CD4-positive, alpha-beta memory T cell (primary cell): ENCODE measurements around the gene LRTM1. TPM values are rescaled to one million over a fixed set of nuclear protein-coding genes. Genes with fewer than 3 reads are reported as not detected.

Source experiments
- CTCF ChIA-PET: fragments of 350-600 bp; sonication (Branson Sonifier 250); formaldehyde crosslinking; loops from one replicate; lab custom pipeline; 2021; ENCODE audit warnings: inconsistent platforms; ENCODE audit not compliant: partially characterized antibody; lab: Charles Lee
- POLR2A ChIA-PET: fragments of 350-600 bp; sonication (Branson Sonifier 250); formaldehyde crosslinking; loops from one replicate; lab custom pipeline; 2021; ENCODE audit not compliant: partially characterized antibody; lab: Charles Lee
- DNase-seq, 5 donors: peaks; one replicate each; pipeline versions ENCODE4 v3.0.0 to v3.0.0-alpha.2; 2020 to 2022; ENCODE audit warnings: mixed read lengths in 1 of 5
- H3K27ac ChIP-seq: one replicate; pipeline ENCODE4 v1.7.0; 2013; ENCODE audit warnings: low read depth, low read length
- H3K27me3 ChIP-seq: 2 replicates; pipeline ENCODE4 v1.7.0; 2013; ENCODE audit warnings: mild to moderate bottlenecking, low read length, moderate library complexity; ENCODE audit not compliant: insufficient read depth
- H3K36me3 ChIP-seq: 2 replicates; pipeline ENCODE4 v1.7.0; 2013; ENCODE audit warnings: mild to moderate bottlenecking, low read length, moderate library complexity; ENCODE audit not compliant: insufficient read depth
- H3K4me1 ChIP-seq: 2 replicates; pipeline ENCODE4 v1.7.0; 2013; ENCODE audit warnings: mild to moderate bottlenecking, low read length, moderate library complexity; ENCODE audit not compliant: insufficient read depth
- H3K4me3 ChIP-seq, 2 donors: one replicate each; pipeline ENCODE4 v1.7.0; 2013; ENCODE audit warnings: low read length in 2 of 2, mild to moderate bottlenecking in 1 of 2
- H3K9me3 ChIP-seq, 2 donors: one replicate each; pipeline ENCODE4 v1.7.0; 2013; ENCODE audit warnings: low read length in 2 of 2, control low read depth in 1 of 2; ENCODE audit not compliant: control insufficient read depth in 1 of 2
- H3K27ac Mint-ChIP-seq, 7 donors: one replicate each; pipeline ENCODE4 v1.8.0; 2020 to 2021; ENCODE audit warnings: mixed read lengths in 7 of 7, mild to moderate bottlenecking in 6 of 7, inconsistent platforms in 3 of 7, moderate library complexity in 3 of 7
- H3K27me3 Mint-ChIP-seq, 2 donors: one replicate each; pipeline ENCODE4 v1.8.0; 2020 to 2021; ENCODE audit warnings: mixed read lengths in 2 of 2
- H3K36me3 Mint-ChIP-seq, 2 donors: one replicate each; pipeline ENCODE4 v1.8.0; 2020 to 2021; ENCODE audit warnings: mixed read lengths in 2 of 2, inconsistent platforms in 1 of 2, mild to moderate bottlenecking in 1 of 2
- H3K4me1 Mint-ChIP-seq, 4 donors: one replicate each; pipeline ENCODE4 v1.8.0; 2020 to 2021; ENCODE audit warnings: mixed read lengths in 4 of 4, mild to moderate bottlenecking in 1 of 4
- H3K4me3 Mint-ChIP-seq, 8 donors: one replicate each; pipeline ENCODE4 v1.8.0; 2020 to 2021; ENCODE audit warnings: mixed read lengths in 8 of 8, mild to moderate bottlenecking in 7 of 8, moderate library complexity in 6 of 8, inconsistent platforms in 3 of 8
- H3K9me3 Mint-ChIP-seq, 8 donors: one replicate each; pipeline ENCODE4 v1.8.0; 2020 to 2021; ENCODE audit warnings: mixed read lengths in 8 of 8, mild to moderate bottlenecking in 5 of 8, inconsistent platforms in 3 of 8, moderate library complexity in 1 of 8
- intact Hi-C: fragments of 100-400 bp; cut with micrococcal nuclease; formaldehyde crosslinking; loops from one replicate; pipeline ENCODE4 v1.15.1; 2023
- polyA plus RNA-seq, 2 donors: library from polyadenylated mRNA; unstranded; fragments of 300-500 nt; fragmentation: Illumina TruSeq; gene quantifications; one replicate each; pipeline ENCODE4 v1.2.3, GENCODE V29; 2021
- total RNA-seq, 2 experiments: library from RNA; stranded (reverse); gene quantifications; one replicate each; pipeline ENCODE4 v1.2.3, GENCODE V29; 2021

The LRTM1 gene
- total and polyA plus RNA-seq, 4 experiments from 2014 or later: not detected

DNA sequence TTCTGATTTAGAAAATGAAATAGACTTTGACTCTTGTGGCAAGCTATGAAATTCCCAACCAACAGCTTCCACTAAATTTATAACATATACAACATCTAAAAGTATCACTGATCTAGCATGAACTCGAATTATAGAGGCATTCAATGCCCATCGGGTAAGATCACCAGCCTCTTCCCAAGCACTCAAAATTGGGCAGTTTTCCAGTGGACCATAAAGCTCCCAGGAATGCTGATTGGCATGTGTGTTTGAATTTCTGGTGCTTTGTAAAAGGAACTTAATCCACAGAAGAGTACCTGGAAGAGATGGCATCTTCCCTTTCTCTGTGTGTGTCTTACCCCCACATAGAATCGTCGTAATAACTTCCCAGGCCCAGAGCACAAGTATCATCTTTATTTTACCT is 10.0 kb downstream of the LRTM1 start:
- POLR2A ChIA-PET: no interaction called here
- Mint-ChIP-seq H3K27ac (no peak overlapping the region), H3K4me1 (no peaks in the 10 kb centered on the region), H3K27me3 (no peaks in the 10 kb centered on the region), H3K9me3 (peaks cover 0 to 23% (median 0%) of the 10 kb centered on the region in 8 donors), H3K4me3 (no peak overlapping the region), H3K36me3 (no peaks in the 10 kb centered on the region)
- CTCF ChIA-PET: no interaction called here
- Histone ChIP-seq H3K27ac (no peak overlapping the region), H3K4me3 (no peak overlapping the region), H3K9me3 (no peaks in the 10 kb centered on the region), H3K27me3 (no peaks in the 10 kb centered on the region), H3K4me1 (no peaks in the 10 kb centered on the region), H3K36me3 (no peaks in the 10 kb centered on the region)
- intact Hi-C loops: no loop called here
- DNase-seq: no peak

DNA sequence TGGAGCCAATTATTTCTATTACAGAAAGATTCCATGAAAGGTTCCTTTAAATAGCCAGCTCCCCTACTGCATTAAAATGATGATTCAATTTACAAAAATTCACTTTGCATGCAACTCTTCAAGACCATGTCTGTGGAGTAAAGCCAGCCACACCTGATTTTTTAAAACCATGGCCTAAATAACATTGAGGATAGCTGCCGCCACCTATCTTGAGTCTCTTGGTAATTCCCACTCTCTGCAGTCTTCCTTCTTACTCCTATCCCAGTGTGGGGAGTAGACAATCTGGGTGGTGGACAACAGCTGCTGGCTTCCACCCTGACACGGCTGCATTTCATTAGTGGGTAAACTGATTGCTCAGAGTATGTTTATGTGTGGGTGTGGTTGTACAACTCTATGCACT is 10.7 kb downstream of the LRTM1 start:
- Histone ChIP-seq H3K27ac (no peak overlapping the region), H3K36me3 (no peaks in the 10 kb centered on the region), H3K9me3 (no peaks in the 10 kb centered on the region), H3K27me3 (no peaks in the 10 kb centered on the region), H3K4me1 (no peaks in the 10 kb centered on the region), H3K4me3 (no peak overlapping the region)
- CTCF ChIA-PET: no interaction called here
- Mint-ChIP-seq H3K9me3 (peaks cover 0 to 23% (median 0%) of the 10 kb centered on the region in 8 donors), H3K27me3 (no peaks in the 10 kb centered on the region), H3K36me3 (no peaks in the 10 kb centered on the region), H3K4me1 (no peaks in the 10 kb centered on the region), H3K27ac (no peak overlapping the region), H3K4me3 (no peak overlapping the region)
- DNase-seq: no peak
- POLR2A ChIA-PET: no interaction called here
- intact Hi-C loops: no loop called here

DNA sequence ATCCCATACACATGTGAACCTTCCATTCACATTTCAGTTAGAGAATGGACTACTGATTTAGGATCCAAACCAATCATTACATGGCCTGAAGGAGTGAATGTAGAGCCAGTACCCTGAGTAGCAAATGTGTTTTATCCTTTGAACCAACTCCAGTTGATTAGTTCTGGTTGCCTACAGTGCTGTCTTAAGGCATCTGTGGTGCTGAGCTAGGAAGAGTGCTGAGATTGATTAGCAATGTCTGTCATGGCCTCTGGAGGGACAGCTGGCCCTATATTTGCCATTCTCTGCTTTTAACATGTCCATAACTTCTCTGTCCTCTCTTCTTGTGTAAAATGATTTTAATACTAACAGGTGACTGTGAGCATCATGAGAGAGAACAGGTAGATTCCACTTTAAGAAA is 11.1 kb downstream of the LRTM1 start:
- H3K36me3 Mint-ChIP-seq: no peaks in the 10 kb centered on the region
- DNase-seq: no peak
- intact Hi-C loops: no loop called here
- CTCF ChIA-PET: no interaction called here
- Histone ChIP-seq H3K4me3 (no peak overlapping the region), H3K9me3 (no peaks in the 10 kb centered on the region), H3K27me3 (no peaks in the 10 kb centered on the region), H3K36me3 (no peaks in the 10 kb centered on the region), H3K27ac (no peak overlapping the region), H3K4me1 (no peaks in the 10 kb centered on the region)
- H3K4me1 Mint-ChIP-seq: no peaks in the 10 kb centered on the region
- POLR2A ChIA-PET: no interaction called here
- no peaks in the 10 kb centered on the region for H3K27me3 Mint-ChIP-seq
- no peak overlapping the region for H3K4me3 Mint-ChIP-seq
- no peak overlapping the region for H3K27ac Mint-ChIP-seq
- peaks cover 0 to 23% (median 0%) of the 10 kb centered on the region in 8 donors for H3K9me3 Mint-ChIP-seq

DNA sequence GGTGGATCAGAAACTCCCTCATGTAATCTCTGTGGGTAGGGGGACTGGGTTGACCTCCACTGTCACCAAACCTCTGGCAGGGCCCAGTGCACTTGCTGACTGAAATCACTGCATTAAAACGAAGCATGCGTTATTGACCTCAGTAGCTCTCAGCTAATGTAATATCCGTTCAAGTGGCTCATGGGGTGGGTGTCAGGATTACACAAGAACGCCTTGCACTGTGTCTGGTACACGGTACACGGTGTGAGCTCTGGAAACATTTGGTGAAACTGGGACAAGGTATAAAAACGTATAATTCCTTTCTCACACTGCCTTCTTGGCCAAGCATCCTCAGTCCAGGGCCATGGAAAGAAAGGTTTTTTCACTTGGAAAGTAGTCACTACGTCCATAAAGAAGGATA is 11.9 kb downstream of the LRTM1 start:
- no peak overlapping the region for H3K27ac Mint-ChIP-seq
- ChIA-PET POLR2A (no interaction called here), CTCF (no interaction called here)
- no peaks in the 10 kb centered on the region for H3K27me3 Mint-ChIP-seq
- H3K36me3 Mint-ChIP-seq: no peaks in the 10 kb centered on the region
- no peaks in the 10 kb centered on the region for H3K9me3 ChIP-seq
- H3K4me3 ChIP-seq: no peak overlapping the region
- intact Hi-C loops: no loop called here
- no peaks in the 10 kb centered on the region for H3K36me3 ChIP-seq
- no peaks in the 10 kb centered on the region for H3K4me1 Mint-ChIP-seq
- no peaks in the 10 kb centered on the region for H3K27me3 ChIP-seq
- no peak overlapping the region for H3K27ac ChIP-seq
- no peaks in the 10 kb centered on the region for H3K4me1 ChIP-seq
- H3K4me3 Mint-ChIP-seq: no peak overlapping the region
- DNase-seq: no peak
- H3K9me3 Mint-ChIP-seq: peaks cover 0 to 23% (median 0%) of the 10 kb centered on the region in 8 donors

DNA sequence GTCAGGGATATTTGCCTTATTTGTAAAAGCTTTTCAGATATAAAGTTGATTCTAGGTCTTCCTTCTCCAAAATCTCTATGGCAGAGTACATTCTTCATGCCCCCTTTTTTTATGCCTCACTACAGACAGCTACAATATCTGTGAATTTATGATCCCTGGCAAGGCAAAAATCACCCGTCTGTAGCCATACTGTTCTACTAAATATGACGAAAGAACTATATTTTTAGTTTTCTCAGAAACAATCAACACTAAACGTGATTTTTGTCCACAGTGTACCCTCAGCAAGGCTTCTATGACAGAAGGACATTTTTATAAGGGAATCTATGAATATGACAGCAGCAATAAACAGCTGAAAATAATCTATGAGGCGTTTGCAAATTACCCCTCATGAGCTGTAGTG is 12.7 kb downstream of the LRTM1 start:
- Mint-ChIP-seq H3K36me3 (no peaks in the 10 kb centered on the region), H3K4me1 (no peaks in the 10 kb centered on the region), H3K4me3 (no peak overlapping the region), H3K27me3 (no peaks in the 10 kb centered on the region), H3K9me3 (peaks cover 0 to 23% (median under 1%) of the 10 kb centered on the region in 8 donors), H3K27ac (no peak overlapping the region)
- no peaks in the 10 kb centered on the region for H3K4me1 ChIP-seq
- H3K27ac ChIP-seq: no peak overlapping the region
- no peak for DNase-seq
- intact Hi-C loops: no loop called here
- ChIA-PET CTCF (no interaction called here), POLR2A (no interaction called here)
- no peaks in the 10 kb centered on the region for H3K9me3 ChIP-seq
- H3K4me3 ChIP-seq: no peak overlapping the region
- no peaks in the 10 kb centered on the region for H3K36me3 ChIP-seq
- no peaks in the 10 kb centered on the region for H3K27me3 ChIP-seq

DNA sequence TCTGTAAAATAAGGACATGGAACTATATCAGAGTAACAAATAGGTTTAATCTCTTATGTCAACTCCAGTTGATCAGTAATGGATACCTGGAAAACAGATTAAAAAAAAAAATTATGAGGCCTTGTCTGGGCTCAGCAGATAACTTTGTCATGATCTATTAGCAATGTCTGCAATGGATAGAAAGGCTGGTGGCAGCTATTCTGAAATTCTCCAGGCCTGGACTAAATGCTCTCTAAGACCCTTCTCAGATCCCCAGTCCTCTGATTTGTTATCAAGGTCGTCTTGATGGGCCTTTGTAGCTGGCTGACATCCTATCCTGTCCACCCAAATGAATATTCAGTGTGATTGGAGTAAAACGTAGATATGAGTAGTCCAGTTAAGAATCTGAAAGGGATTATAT is 13.7 kb downstream of the LRTM1 start:
- intact Hi-C loops: no loop called here

DNA sequence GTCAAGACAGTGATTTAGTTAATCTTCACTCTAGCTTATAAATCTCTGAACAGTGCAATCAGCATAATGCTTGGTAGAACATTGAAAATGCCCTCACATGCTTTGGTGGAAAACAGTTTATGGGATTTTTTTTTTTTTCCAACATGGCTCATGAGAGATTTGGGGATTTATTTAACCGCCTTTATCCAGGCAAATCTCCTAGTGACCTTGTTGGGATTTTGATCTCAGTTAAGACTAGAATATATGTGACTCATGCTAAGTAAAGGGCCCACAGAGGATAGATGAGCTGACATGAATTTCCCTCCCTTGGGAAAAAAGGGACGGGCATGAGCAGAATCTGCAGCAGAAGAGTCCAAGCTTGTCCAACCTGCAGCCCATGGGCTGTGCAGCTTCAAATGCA is 18.7 kb downstream of the LRTM1 start:
- intact Hi-C loops: no loop called here
- Mint-ChIP-seq H3K9me3 (peaks cover 0 to 4% (median under 1%) of the 10 kb centered on the region in 8 donors), H3K27ac (no peak overlapping the region), H3K4me1 (no peaks in the 10 kb centered on the region), H3K4me3 (no peak overlapping the region), H3K27me3 (no peaks in the 10 kb centered on the region), H3K36me3 (no peaks in the 10 kb centered on the region)
- Histone ChIP-seq H3K27ac (no peak overlapping the region), H3K4me3 (no peak overlapping the region), H3K36me3 (no peaks in the 10 kb centered on the region), H3K4me1 (no peaks in the 10 kb centered on the region), H3K27me3 (no peaks in the 10 kb centered on the region), H3K9me3 (no peaks in the 10 kb centered on the region)
- ChIA-PET CTCF (interaction anchor here (0.7 kb wide), 1 partner anchor 127 kb away, joined by 3 read pairs; no protein-coding TSS in a partner anchor), POLR2A (no interaction called here)
- no peak for DNase-seq

More for the DNA sequence above, 13.7 kb downstream of the LRTM1 start:
- H3K9me3 ChIP-seq: no peaks in the 10 kb centered on the region
- DNase-seq: no peak
- Mint-ChIP-seq H3K9me3 (peaks cover 0 to 16% (median under 1%) of the 10 kb centered on the region in 8 donors), H3K27ac (no peak overlapping the region), H3K27me3 (no peaks in the 10 kb centered on the region), H3K4me1 (no peaks in the 10 kb centered on the region), H3K4me3 (no peak overlapping the region), H3K36me3 (no peaks in the 10 kb centered on the region)
- no peaks in the 10 kb centered on the region for H3K27me3 ChIP-seq
- ChIA-PET CTCF (no interaction called here), POLR2A (no interaction called here)
- H3K27ac ChIP-seq: no peak overlapping the region
- H3K36me3 ChIP-seq: no peaks in the 10 kb centered on the region
- no peak overlapping the region for H3K4me3 ChIP-seq
- H3K4me1 ChIP-seq: no peaks in the 10 kb centered on the region

DNA sequence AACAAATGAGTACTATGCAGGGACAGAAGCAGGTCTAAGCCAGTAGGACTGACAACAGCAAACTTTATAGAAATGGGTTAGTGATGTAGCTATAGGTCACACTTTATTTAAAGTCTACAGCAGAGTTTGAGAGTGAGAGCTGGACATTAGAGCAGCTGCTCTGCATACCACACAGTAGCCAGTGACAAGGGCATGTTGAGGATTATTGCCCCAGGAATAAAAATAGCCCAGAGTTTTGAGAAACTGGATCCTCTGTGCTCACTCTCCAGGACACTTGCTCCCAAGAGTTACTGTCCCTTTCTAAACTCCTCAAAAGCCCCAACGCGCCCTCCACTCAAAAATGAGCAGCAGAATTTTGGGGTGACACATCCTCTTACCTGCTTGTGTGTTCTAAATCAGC is 21.1 kb downstream of the LRTM1 start:
- Histone ChIP-seq H3K4me3 (no peak overlapping the region), H3K27ac (no peak overlapping the region), H3K36me3 (no peaks in the 10 kb centered on the region), H3K9me3 (no peaks in the 10 kb centered on the region), H3K4me1 (no peaks in the 10 kb centered on the region), H3K27me3 (no peaks in the 10 kb centered on the region)
- H3K4me3 Mint-ChIP-seq: no peak overlapping the region
- H3K4me1 Mint-ChIP-seq: no peaks in the 10 kb centered on the region
- H3K27me3 Mint-ChIP-seq: no peaks in the 10 kb centered on the region
- DNase-seq: no peak
- H3K9me3 Mint-ChIP-seq: peaks cover 0 to 4% (median under 1%) of the 10 kb centered on the region in 8 donors
- CTCF ChIA-PET: no interaction called here
- POLR2A ChIA-PET: no interaction called here
- intact Hi-C loops: no loop called here
- H3K27ac Mint-ChIP-seq: no peak overlapping the region
- no peaks in the 10 kb centered on the region for H3K36me3 Mint-ChIP-seq
